Stomach smooth muscle (tissue), 2 donors: ENCODE results near the gene GOLGA8O.
"Not testable (repeated sequence)": the region's sequence is repeated elsewhere in the genome, so short reads cannot be mapped to it uniquely, and the experiment has no call there.

Experiments
- H3K27ac ChIP-seq: one replicate; pipeline ENCODE4 v1.7.0; 2013; ENCODE audit warnings: mild to moderate bottlenecking, low read length, inconsistent platforms
- H3K27me3 ChIP-seq, 2 donors: one replicate each; pipeline ENCODE4 v1.7.0; 2013; ENCODE audit warnings: low read length in 2 of 2; ENCODE audit not compliant: insufficient read depth in 2 of 2, control insufficient read depth in 1 of 2
- H3K36me3 ChIP-seq, 2 donors: one replicate each; pipeline ENCODE4 v1.7.0; 2013; ENCODE audit warnings: low read length in 2 of 2; ENCODE audit not compliant: control insufficient read depth in 2 of 2, insufficient read depth in 2 of 2
- H3K4me1 ChIP-seq: one replicate; pipeline ENCODE4 v1.7.0; 2013; ENCODE audit warnings: low read length; ENCODE audit not compliant: control insufficient read depth, insufficient read depth
- H3K4me3 ChIP-seq, 2 donors: one replicate each; pipeline ENCODE4 v1.7.0; 2013; ENCODE audit warnings: low read length in 2 of 2
- H3K9ac ChIP-seq, 2 donors: one replicate each; pipeline ENCODE4 v1.7.0; 2013; ENCODE audit warnings: low read length in 2 of 2, mild to moderate bottlenecking in 1 of 2
- H3K9me3 ChIP-seq, 2 donors: one replicate each; pipeline ENCODE4 v1.7.0; 2013; ENCODE audit warnings: low read length in 2 of 2; ENCODE audit not compliant: control insufficient read depth in 2 of 2
- donor health status: healthy.
- donor health status: Pancreatic carcinoma.

The GOLGA8O gene

GRCh38 chr15:32455534-32455933, at the start of gene GOLGA8O:
Gene GOLGA8O (minus strand): TSS chr15:32455634. CDS start chr15:32455536, 98 bp downstream.
- H3K4me1 ChIP-seq, H3K4me3 ChIP-seq, H3K27me3 ChIP-seq, H3K9me3 ChIP-seq, H3K27ac ChIP-seq, H3K9ac ChIP-seq, H3K36me3 ChIP-seq: not testable (repeated sequence)

GRCh38 chr15:32504152-32504811, 48.8 kb upstream of the GOLGA8O start:
- H3K36me3 ChIP-seq, H3K9me3 ChIP-seq, H3K27me3 ChIP-seq, H3K4me3 ChIP-seq, H3K4me1 ChIP-seq, H3K27ac ChIP-seq, H3K9ac ChIP-seq: not testable (repeated sequence)

GRCh38 chr15:32502946-32503345, 47.5 kb upstream of the GOLGA8O start:
- not testable (repeated sequence) for H3K4me3 ChIP-seq, H3K9me3 ChIP-seq, H3K4me1 ChIP-seq, H3K27ac ChIP-seq, H3K27me3 ChIP-seq, H3K9ac ChIP-seq, H3K36me3 ChIP-seq

- H3K4me1 ChIP-seq, H3K9me3 ChIP-seq, H3K36me3 ChIP-seq, H3K4me3 ChIP-seq, H3K9ac ChIP-seq, H3K27me3 ChIP-seq, H3K27ac ChIP-seq: not testable (repeated sequence)
These were observed 37.3 kb upstream of the GOLGA8O start for GRCh38 chr15:32492768-32493167.

- not testable (repeated sequence) for H3K4me3 ChIP-seq, H3K36me3 ChIP-seq, H3K27me3 ChIP-seq, H3K9ac ChIP-seq, H3K27ac ChIP-seq, H3K9me3 ChIP-seq, H3K4me1 ChIP-seq
These were observed 31.0 kb upstream of the GOLGA8O start for GRCh38 chr15:32486474-32486873.

GRCh38 chr15:32483377-32483776, 27.9 kb upstream of the GOLGA8O start:
- not testable (repeated sequence) for H3K4me3 ChIP-seq, H3K27me3 ChIP-seq, H3K9me3 ChIP-seq, H3K9ac ChIP-seq, H3K4me1 ChIP-seq, H3K27ac ChIP-seq, H3K36me3 ChIP-seq

- not testable (repeated sequence) for H3K27me3 ChIP-seq, H3K9me3 ChIP-seq, H3K27ac ChIP-seq, H3K9ac ChIP-seq, H3K36me3 ChIP-seq, H3K4me1 ChIP-seq, H3K4me3 ChIP-seq
These were observed 26.2 kb upstream of the GOLGA8O start for GRCh38 chr15:32481683-32482082.

- H3K27ac ChIP-seq, H3K4me3 ChIP-seq, H3K36me3 ChIP-seq, H3K9ac ChIP-seq, H3K4me1 ChIP-seq, H3K27me3 ChIP-seq, H3K9me3 ChIP-seq: not testable (repeated sequence)
These were observed 12.6 kb upstream of the GOLGA8O start for GRCh38 chr15:32468076-32468475.

- not testable (repeated sequence) for H3K36me3 ChIP-seq, H3K9me3 ChIP-seq, H3K4me1 ChIP-seq, H3K27ac ChIP-seq, H3K27me3 ChIP-seq, H3K4me3 ChIP-seq, H3K9ac ChIP-seq
These were observed 14.9 kb downstream of the GOLGA8O start for GRCh38 chr15:32440445-32440977.

GRCh38 chr15:32434102-32434963, 21.1 kb downstream of the GOLGA8O start:
- not testable (repeated sequence) for H3K27me3 ChIP-seq, H3K9ac ChIP-seq, H3K27ac ChIP-seq, H3K9me3 ChIP-seq, H3K4me1 ChIP-seq, H3K36me3 ChIP-seq, H3K4me3 ChIP-seq

- H3K4me1 ChIP-seq, H3K27ac ChIP-seq, H3K9ac ChIP-seq, H3K9me3 ChIP-seq, H3K4me3 ChIP-seq, H3K27me3 ChIP-seq, H3K36me3 ChIP-seq: not testable (repeated sequence)
These were observed 27.8 kb downstream of the GOLGA8O start for GRCh38 chr15:32427635-32428034.
